Skin of body (tissue), 2 donors: ENCODE measurements around the gene ECI1. TPM values are rescaled to one million over a fixed set of nuclear protein-coding genes. Genes with fewer than 3 reads are reported as not detected.
"Not testable (repeated sequence)": the region's sequence is repeated elsewhere in the genome, so short reads cannot be mapped to it uniquely, and the experiment has no call there.

Source experiments
- DNase-seq: peaks from one replicate; lab custom pipeline; 2025; lab: John Stamatoyannopoulos, UW
- total RNA-seq: library from RNA; depleted of rRNA; stranded (reverse); fragments of >200 nt; gene quantifications from one replicate; pipeline ENCODE4 v1.2.3, GENCODE V29; 2014

ECI1 gene
- total RNA-seq, 1 donor from 2014 or later: 24.3 TPM

GRCh38 chr16:2211923-2212347, 39.5 kb downstream of the ECI1 start:
- no peak for DNase-seq

- DNase-seq: no peak
Measured at GRCh38 chr16:2210386-2211365, 40.7 kb downstream of the ECI1 start, which contains the start of gene BRICD5. Gene BRICD5, minus strand, starts transcription at chr16:2210863. Its CDS starts 30 bp downstream, at chr16:2210833.

GRCh38 chr16:2210009-2210332, 41.4 kb downstream of the ECI1 start:
- DNase-seq: no peak

- no peak for DNase-seq
Measured at GRCh38 chr16:2209258-2210008, 42.0 kb downstream of the ECI1 start.

GRCh38 chr16:2208772-2209171, 42.6 kb downstream of the ECI1 start:
- no peak for DNase-seq

GRCh38 chr16:2208308-2208707, 43.1 kb downstream of the ECI1 start:
- no peak for DNase-seq

- DNase-seq: no peak
Measured at GRCh38 chr16:2207872-2208271, 43.5 kb downstream of the ECI1 start.

GRCh38 chr16:2206780-2207433, 44.5 kb downstream of the ECI1 start:
- no peak for DNase-seq

GRCh38 chr16:2206420-2206779, 45.0 kb downstream of the ECI1 start:
- no peak for DNase-seq

GRCh38 chr16:2205967-2206313, 45.4 kb downstream of the ECI1 start:
- no peak for DNase-seq

- DNase-seq: peak; percentile 90
Measured at GRCh38 chr16:2205104-2205966, 46.1 kb downstream of the ECI1 start, which contains the start of gene MLST8. Gene MLST8, plus strand, starts transcription at chr16:2205454. Its CDS starts 632 bp downstream, at chr16:2206086.

- DNase-seq: no peak
Measured at GRCh38 chr16:2204416-2205103, 46.8 kb downstream of the ECI1 start.

- DNase-seq: not testable (repeated sequence)
Measured at GRCh38 chr16:2203119-2203688, 48.2 kb downstream of the ECI1 start.

- DNase-seq: no peak
Measured at GRCh38 chr16:2200313-2200712, 51.1 kb downstream of the ECI1 start.

- no peak for DNase-seq
Measured at GRCh38 chr16:2199621-2200139, 51.7 kb downstream of the ECI1 start.

- no peak for DNase-seq
Measured at GRCh38 chr16:2199095-2199494, 52.3 kb downstream of the ECI1 start.

GRCh38 chr16:2198283-2198682, 53.1 kb downstream of the ECI1 start:
- DNase-seq: no peak

GRCh38 chr16:2197765-2198164, 53.6 kb downstream of the ECI1 start:
- DNase-seq: no peak

GRCh38 chr16:2196981-2197511, 54.3 kb downstream of the ECI1 start:
- no peak for DNase-seq
